H7 (cell line): ENCODE measurements around the gene KRT35. TPM values are rescaled to one million over a fixed set of nuclear protein-coding genes. Genes with fewer than 3 reads are reported as not detected.
"Not testable (repeated sequence)": the region's sequence is repeated elsewhere in the genome, so short reads cannot be mapped to it uniquely, and the experiment has no call there.

Source experiments
- DNase-seq: peaks from one replicate; pipeline ENCODE4 v3.0.0; 2012
- H3K27me3 ChIP-seq: 2 replicates; pipeline ENCODE4 v1.6.0; 2011; ENCODE audit warnings: mild to moderate bottlenecking, low read length; ENCODE audit not compliant: control insufficient read depth, insufficient read depth
- H3K36me3 ChIP-seq: replicated peaks from 2 replicates; pipeline ENCODE4 v1.5.1; 2011; ENCODE audit warnings: low read length; ENCODE audit not compliant: control insufficient read depth, insufficient read depth
- H3K4me3 ChIP-seq: 2 replicates; pipeline ENCODE4 v1.5.1; 2011; ENCODE audit warnings: low read depth, mild to moderate bottlenecking, control low read depth, low read length, moderate library complexity; ENCODE audit not compliant: insufficient read depth
- total RNA-seq: library from RNA; depleted of rRNA; stranded (reverse); fragments of >200 nt; shearing (Covaris generic); gene quantifications from 2 replicates; pipeline ENCODE4 v1.2.3, GENCODE V29; 2014; rRNA removed

The KRT35 gene
- total RNA-seq, 1 experiment from 2014 or later: not detected

DNA sequence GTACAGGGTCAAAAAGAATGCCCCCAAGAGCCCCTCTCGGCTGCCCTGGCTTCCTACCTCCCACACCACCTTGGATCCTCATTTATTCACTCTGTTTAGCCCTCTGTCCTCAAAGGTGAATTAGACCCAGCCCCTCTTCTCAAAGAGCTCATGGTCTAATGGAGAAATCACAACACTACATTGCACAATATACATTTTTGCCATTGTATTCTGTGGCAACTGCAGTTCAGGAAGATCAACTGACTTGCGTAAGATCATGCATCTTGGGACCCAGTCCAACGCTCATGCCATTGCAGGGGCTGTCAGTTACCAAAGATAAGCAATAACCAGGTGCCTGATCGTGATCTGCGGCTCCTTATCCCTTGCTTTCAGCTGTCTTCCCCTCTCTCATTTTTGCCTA is 41.6 kb downstream of the KRT35 start:
- Histone ChIP-seq H3K4me3 (no peak overlapping the region), H3K27me3 (no peaks in the 10 kb centered on the region), H3K36me3 (no peaks in the 10 kb centered on the region)
- no peak for DNase-seq

GRCh38 chr17:41437769-41438168 is 43.2 kb downstream of the KRT35 start:
- Histone ChIP-seq H3K27me3 (no peaks in the 10 kb centered on the region), H3K4me3 (no peak overlapping the region), H3K36me3 (no peaks in the 10 kb centered on the region)
- no peak for DNase-seq

- no peak for DNase-seq
- Histone ChIP-seq H3K4me3 (no peak overlapping the region), H3K36me3 (no peaks in the 10 kb centered on the region), H3K27me3 (no peaks in the 10 kb centered on the region)
These were observed 43.7 kb downstream of the KRT35 start for GRCh38 chr17:41437254-41437653.

GRCh38 chr17:41434415-41434814 is 46.5 kb downstream of the KRT35 start:
- no peaks in the 10 kb centered on the region for H3K36me3 ChIP-seq
- no peaks in the 10 kb centered on the region for H3K27me3 ChIP-seq
- DNase-seq: no peak
- no peak overlapping the region for H3K4me3 ChIP-seq

DNA sequence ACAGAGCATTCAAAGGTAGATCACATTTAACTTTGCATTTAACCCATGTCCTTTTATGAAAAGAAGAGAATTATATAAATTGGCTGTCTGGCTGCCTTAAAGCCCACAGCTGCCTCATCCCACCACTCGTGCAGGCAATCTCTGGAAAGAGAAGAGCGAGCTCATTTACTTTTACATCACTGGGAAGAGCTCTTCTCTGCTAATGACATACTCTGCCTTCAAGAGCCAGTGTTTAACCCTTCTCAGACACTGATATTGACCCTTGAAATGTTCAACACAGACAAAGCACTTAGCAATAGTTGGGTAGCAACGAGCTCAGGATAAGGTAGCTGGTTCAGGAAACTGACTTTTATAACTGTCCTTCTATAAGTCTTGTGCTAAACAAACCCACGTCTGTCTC is 46.9 kb downstream of the KRT35 start:
- no peaks in the 10 kb centered on the region for H3K27me3 ChIP-seq
- DNase-seq: no peak
- H3K36me3 ChIP-seq: no peaks in the 10 kb centered on the region
- H3K4me3 ChIP-seq: no peak overlapping the region

DNA sequence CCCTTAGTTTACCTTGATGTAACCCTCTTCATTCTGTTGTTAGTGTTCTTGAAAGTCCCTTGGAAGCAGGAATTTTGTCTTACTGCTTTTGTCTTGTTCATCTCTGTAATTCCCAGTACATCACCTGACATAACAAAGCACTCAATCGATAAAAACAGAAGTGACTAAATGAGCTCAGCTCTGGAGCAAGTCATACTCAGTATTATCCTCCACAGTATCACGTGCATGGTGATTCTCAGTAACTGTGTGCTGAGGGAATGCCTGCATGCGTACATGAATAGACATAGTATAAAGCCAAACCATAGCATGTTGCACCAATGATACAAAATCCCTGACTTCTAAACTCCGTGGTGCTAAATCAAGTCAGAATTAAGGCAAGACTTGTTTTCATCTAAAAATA is 47.4 kb downstream of the KRT35 start:
- DNase-seq: no peak
- no peak overlapping the region for H3K4me3 ChIP-seq
- no peaks in the 10 kb centered on the region for H3K36me3 ChIP-seq
- H3K27me3 ChIP-seq: no peaks in the 10 kb centered on the region

- not testable (repeated sequence) for H3K36me3 ChIP-seq, DNase-seq, H3K4me3 ChIP-seq, H3K27me3 ChIP-seq
These were observed 50.6 kb downstream of the KRT35 start for GRCh38 chr17:41430376-41430775.

DNA sequence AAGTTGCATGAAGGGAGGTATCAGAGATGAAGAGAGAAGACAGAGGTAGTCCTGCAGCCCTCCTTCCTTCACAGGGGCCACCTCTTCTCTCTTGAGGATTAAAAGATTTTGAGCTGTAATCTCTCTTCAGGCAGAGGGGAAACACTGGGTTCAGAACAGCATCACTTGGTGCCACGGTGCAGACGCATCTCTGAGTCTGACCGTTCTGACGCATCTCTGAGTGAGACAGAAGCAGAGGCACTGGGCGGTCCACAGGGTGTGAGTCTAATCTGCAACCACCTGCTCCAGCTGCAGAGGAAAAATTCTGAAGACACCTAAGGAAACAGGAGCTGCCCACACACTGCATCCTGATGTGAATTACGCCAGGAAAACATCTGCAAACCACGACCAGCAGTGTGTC is 51.3 kb downstream of the KRT35 start:
- Histone ChIP-seq H3K4me3 (no peak overlapping the region), H3K36me3 (no peaks in the 10 kb centered on the region), H3K27me3 (no peaks in the 10 kb centered on the region)
- no peak for DNase-seq

GRCh38 chr17:41428591-41429291 is 52.2 kb downstream of the KRT35 start:
- Histone ChIP-seq H3K36me3 (no peaks in the 10 kb centered on the region), H3K4me3 (no peak overlapping the region), H3K27me3 (no peaks in the 10 kb centered on the region)
- peak; percentile 51 for DNase-seq

Other genes with a start within 250 kb of the KRT35 start
- gene KRTAP9-3, start 248.7 kb downstream of the KRT35 start, total RNA-seq: not detected in 2 replicates
- gene KRTAP9-8, start 243.2 kb downstream of the KRT35 start, total RNA-seq: not detected in 2 replicates
- not detected in 2 replicates for gene KRTAP9-4, start 231.5 kb downstream of the KRT35 start, total RNA-seq
- not detected in 2 replicates for gene KRTAP9-9, start 225.8 kb downstream of the KRT35 start, total RNA-seq
- gene KRTAP9-6, start 215.8 kb downstream of the KRT35 start, total RNA-seq: not detected in 2 replicates
- not detected in 2 replicates for gene KRTAP9-7, start 205.5 kb downstream of the KRT35 start, total RNA-seq
- gene KRTAP29-1, start 178.3 kb downstream of the KRT35 start, total RNA-seq: not detected in 2 replicates
- gene KRTAP16-1, start 171.8 kb downstream of the KRT35 start, total RNA-seq: not detected in 2 replicates
- gene KRTAP17-1, start 165.4 kb downstream of the KRT35 start, total RNA-seq: not detected in 2 replicates
- not detected in 2 replicates for gene KRT33A, start 130.3 kb downstream of the KRT35 start, total RNA-seq
- not detected in 2 replicates for gene KRT33B, start 111.3 kb downstream of the KRT35 start, total RNA-seq
- gene KRT34, start 98.8 kb downstream of the KRT35 start, total RNA-seq: not detected in 2 replicates
- not detected in 2 replicates for gene KRT31, start 83.5 kb downstream of the KRT35 start, total RNA-seq
- not detected in 2 replicates for gene KRT37, start 56.6 kb downstream of the KRT35 start, total RNA-seq
- not detected in 2 replicates for gene KRT38, start 40.2 kb downstream of the KRT35 start, total RNA-seq
- gene KRT32, start 13.8 kb downstream of the KRT35 start, total RNA-seq: not detected in 2 replicates
- gene KRT36, start 8.8 kb upstream of the KRT35 start, total RNA-seq: not detected in 2 replicates
- not detected in 2 replicates for gene KRT13, start 24.5 kb upstream of the KRT35 start, total RNA-seq
- 0.52 and 0.59 TPM in 2 replicates for gene KRT15, start 37.7 kb upstream of the KRT35 start, total RNA-seq
- gene KRT19, start 47.2 kb upstream of the KRT35 start, total RNA-seq: 44.9 and 116 TPM in 2 replicates
- gene KRT9, start 90.9 kb upstream of the KRT35 start, total RNA-seq: not detected in 2 replicates
- not detected in 2 replicates for gene KRT14, start 105.7 kb upstream of the KRT35 start, total RNA-seq
- not detected in 2 replicates for gene KRT16, start 131.6 kb upstream of the KRT35 start, total RNA-seq
- 0.07 TPM in 1 of 2 replicates, not detected in the other for gene KRT17, start 143.4 kb upstream of the KRT35 start, total RNA-seq
- 62.6 and 74.3 TPM in 2 replicates for gene EIF1, start 207.7 kb upstream of the KRT35 start, total RNA-seq
- gene GAST, start 231.2 kb upstream of the KRT35 start, total RNA-seq: not detected in 2 replicates